ENCODE results near the gene CHAD.

- no peak for TF ChIP-seq CTCF (IDR thresholded peaks at IDR 0.05; ENCODE audit: low read length)
- TF ChIP-seq EZH2phosphoT487 (IDR thresholded peaks at IDR 0.05; ENCODE audit: low read length): no peak
Measured at GRCh38 chr17:50481648-50482047, 13.0 kb upstream of the CHAD start.
